Measurements from ENCODE around the gene CCDC124. TPM values are rescaled to one million over a fixed set of nuclear protein-coding genes. Genes with fewer than 3 reads are reported as not detected.

CCDC124 gene
- total RNA-seq, 1 experiment from 2014 or later, result 165 TPM

DNA sequence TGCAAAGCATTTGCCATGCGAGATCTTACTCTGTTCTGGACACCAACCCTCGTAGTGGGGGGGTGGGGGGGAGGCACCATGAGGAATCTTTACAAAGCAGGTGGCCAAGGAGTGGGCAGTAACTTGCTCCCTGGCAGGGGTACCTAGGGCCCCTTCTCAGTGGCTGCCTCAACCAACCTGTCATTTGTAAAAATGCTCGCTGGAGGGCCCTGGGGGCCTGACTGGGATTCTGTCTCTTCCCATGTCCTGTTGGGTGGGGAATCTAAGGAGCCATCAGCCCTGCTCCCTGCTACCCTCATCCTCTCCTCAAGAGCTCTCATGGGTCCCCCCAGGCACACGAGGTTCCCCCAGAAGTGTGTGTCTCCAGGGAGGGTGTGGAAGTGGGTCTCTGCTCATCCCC is 35.5 kb downstream of the CCDC124 start:
- TF ChIP-seq EZH2phosphoT487 (IDR thresholded peaks at IDR 0.05; ENCODE audit: borderline replicate concordance, low read length) (no peak), EZH2 (IDR thresholded peaks at IDR 0.05; ENCODE audit: low read length, unreplicated experiment) (no peak)
- TF ChIP-seq, protein P1, sequence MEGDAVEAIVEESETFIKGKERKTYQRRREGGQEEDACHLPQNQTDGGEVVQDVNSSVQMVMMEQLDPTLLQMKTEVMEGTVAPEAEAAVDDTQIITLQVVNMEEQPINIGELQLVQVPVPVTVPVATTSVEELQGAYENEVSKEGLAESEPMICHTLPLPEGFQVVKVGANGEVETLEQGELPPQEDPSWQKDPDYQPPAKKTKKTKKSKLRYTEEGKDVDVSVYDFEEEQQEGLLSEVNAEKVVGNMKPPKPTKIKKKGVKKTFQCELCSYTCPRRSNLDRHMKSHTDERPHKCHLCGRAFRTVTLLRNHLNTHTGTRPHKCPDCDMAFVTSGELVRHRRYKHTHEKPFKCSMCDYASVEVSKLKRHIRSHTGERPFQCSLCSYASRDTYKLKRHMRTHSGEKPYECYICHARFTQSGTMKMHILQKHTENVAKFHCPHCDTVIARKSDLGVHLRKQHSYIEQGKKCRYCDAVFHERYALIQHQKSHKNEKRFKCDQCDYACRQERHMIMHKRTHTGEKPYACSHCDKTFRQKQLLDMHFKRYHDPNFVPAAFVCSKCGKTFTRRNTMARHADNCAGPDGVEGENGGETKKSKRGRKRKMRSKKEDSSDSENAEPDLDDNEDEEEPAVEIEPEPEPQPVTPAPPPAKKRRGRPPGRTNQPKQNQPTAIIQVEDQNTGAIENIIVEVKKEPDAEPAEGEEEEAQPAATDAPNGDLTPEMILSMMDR (conservative IDR thresholded peaks at IDR 0.05; ENCODE audit: low read depth, low read length), result no peak
- ATAC-seq (no peak), DNase-seq (no peak)
- ChIA-PET CTCF (no interaction called here), POLR2A (ENCODE audit: unreplicated experiment) (interaction anchor here (0.6 kb wide), 1 partner anchor 109 kb away, joined by 8 read pairs; no protein-coding TSS in a partner anchor)
- H2AFZ ChIP-seq (ENCODE audit: low read length), result no peak overlapping the region
- no peak overlapping the region for H3K4me3 ChIP-seq (ENCODE audit: low read length)
- intact Hi-C loops (cut with micrococcal nuclease), result no loop called here
- H3K27me3 ChIP-seq (ENCODE audit: low read length), result no peaks in the 10 kb centered on the region
- H3K36me3 ChIP-seq (ENCODE audit: low read depth, low read length), result no peaks in the 10 kb centered on the region
- no TSS peak for BruUV-seq (replicated peaks)
- H3K27ac ChIP-seq (ENCODE audit: low read length), result no peak overlapping the region
- no peaks in the 10 kb centered on the region for H3K9me2 ChIP-seq (replicated peaks; ENCODE audit: low read length)
- no peaks in the 10 kb centered on the region for H3K9me3 ChIP-seq (ENCODE audit: low read length)
- H4K20me1 ChIP-seq (ENCODE audit: low read length), result no peaks in the 10 kb centered on the region
- no peak overlapping the region for H3K9ac ChIP-seq (ENCODE audit: low read length)
- H3K4me2 ChIP-seq (ENCODE audit: low read length), result no peak overlapping the region
- no peaks in the 10 kb centered on the region for H3K79me2 ChIP-seq (ENCODE audit: low read length)
- H3F3A ChIP-seq (ENCODE audit: low read length, unreplicated experiment), result no peaks in the 10 kb centered on the region
- no peaks in the 10 kb centered on the region for H3K4me1 ChIP-seq (ENCODE audit: insufficient read depth, low read length)

DNA sequence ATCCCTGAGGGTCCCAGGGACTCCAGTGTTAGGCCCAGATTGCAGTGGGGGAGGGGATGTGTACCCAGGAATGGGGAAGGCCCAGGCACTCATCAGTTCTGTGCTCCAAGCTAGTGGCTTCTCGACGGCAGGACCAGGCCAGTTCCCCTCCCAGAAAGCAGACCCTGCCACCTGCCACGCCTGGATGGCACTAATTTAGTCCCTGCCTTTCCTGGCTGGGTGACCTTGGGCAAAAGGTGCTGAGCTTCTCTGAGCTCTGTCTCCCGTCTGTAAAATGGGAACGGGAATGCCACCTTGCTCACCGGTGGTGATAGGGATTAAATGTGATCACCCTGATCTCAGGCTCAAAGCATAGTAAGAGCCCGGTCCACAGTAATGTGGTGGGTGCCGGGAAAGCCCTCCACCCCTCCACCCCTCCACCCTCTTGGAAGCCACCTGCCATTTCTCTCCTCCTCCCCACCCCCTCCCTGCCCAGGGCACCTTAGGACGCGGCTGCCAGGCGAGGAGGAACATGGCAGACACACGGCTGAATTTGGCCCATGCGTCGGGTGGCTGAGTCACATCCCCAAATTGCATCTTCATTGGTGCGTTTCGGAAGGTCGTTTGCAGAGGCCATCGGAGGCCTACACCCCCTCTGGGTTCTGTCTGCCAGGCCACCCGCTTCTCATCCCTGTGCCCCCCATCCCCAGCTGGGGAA is 36.4 kb downstream of the CCDC124 start:
- no peak for ATAC-seq
- CTCF ChIA-PET, result no interaction called here
- POLR2A ChIA-PET (ENCODE audit: unreplicated experiment), result interaction anchor here (0.6 kb wide), 1 partner anchor 110 kb away, joined by 8 read pairs; no protein-coding TSS in a partner anchor

DNA sequence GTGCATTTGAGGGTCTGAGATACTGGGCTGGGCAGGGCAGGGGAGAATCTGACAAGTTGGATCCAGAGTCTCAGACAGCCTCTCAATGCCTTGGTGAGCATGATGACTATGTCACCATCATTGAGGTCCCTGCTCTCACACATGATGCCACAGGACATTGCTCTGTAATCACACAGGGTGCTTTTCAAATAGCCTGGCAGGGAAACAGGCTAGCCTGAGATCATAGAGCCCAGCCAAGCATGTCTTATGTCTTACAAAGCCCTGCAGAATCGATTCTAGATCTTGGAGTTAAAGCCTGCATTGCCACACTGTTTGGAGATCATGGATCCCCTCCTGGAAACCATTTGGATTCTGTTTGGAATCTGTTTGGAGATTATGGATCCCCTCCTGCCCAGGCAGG is 39.4 kb downstream of the CCDC124 start:
- intact Hi-C loops (cut with micrococcal nuclease), result no loop called here
- Histone ChIP-seq H3K4me2 (ENCODE audit: low read length) (no peak overlapping the region), H3K27ac (ENCODE audit: low read length) (no peak overlapping the region), H3K9me3 (ENCODE audit: low read length) (no peaks in the 10 kb centered on the region), H3K79me2 (ENCODE audit: low read length) (no peaks in the 10 kb centered on the region), H3K4me1 (ENCODE audit: insufficient read depth, low read length) (no peaks in the 10 kb centered on the region), H3K9ac (ENCODE audit: low read length) (no peak overlapping the region), H3K4me3 (ENCODE audit: low read length) (no peak overlapping the region), H3K27me3 (ENCODE audit: low read length) (no peaks in the 10 kb centered on the region), H2AFZ (ENCODE audit: low read length) (no peak overlapping the region), H3K36me3 (ENCODE audit: low read depth, low read length) (no peaks in the 10 kb centered on the region), H3F3A (ENCODE audit: low read length, unreplicated experiment) (no peaks in the 10 kb centered on the region), H4K20me1 (ENCODE audit: low read length) (no peaks in the 10 kb centered on the region), H3K9me2 (replicated peaks; ENCODE audit: low read length) (no peaks in the 10 kb centered on the region)
- TF ChIP-seq, protein P1 (conservative IDR thresholded peaks at IDR 0.05; ENCODE audit: low read depth, low read length), result no peak
- TF ChIP-seq EZH2 (IDR thresholded peaks at IDR 0.05; ENCODE audit: low read length, unreplicated experiment) (no peak), EZH2phosphoT487 (IDR thresholded peaks at IDR 0.05; ENCODE audit: borderline replicate concordance, low read length) (no peak)
- no peak for ATAC-seq
- POLR2A ChIA-PET (ENCODE audit: unreplicated experiment), result no interaction called here
- CTCF ChIA-PET, result no interaction called here
- DNase-seq, result no peak
- no TSS peak for BruUV-seq (replicated peaks)

More for the DNA sequence above, 36.4 kb downstream of the CCDC124 start:
- Histone ChIP-seq H3K4me1 (ENCODE audit: insufficient read depth, low read length) (no peaks in the 10 kb centered on the region), H3K36me3 (ENCODE audit: low read depth, low read length) (no peaks in the 10 kb centered on the region), H3K9ac (ENCODE audit: low read length) (no peak overlapping the region), H3F3A (ENCODE audit: low read length, unreplicated experiment) (no peaks in the 10 kb centered on the region), H3K9me2 (replicated peaks; ENCODE audit: low read length) (no peaks in the 10 kb centered on the region), H4K20me1 (ENCODE audit: low read length) (no peaks in the 10 kb centered on the region), H3K27ac (ENCODE audit: low read length) (no peak overlapping the region), H3K79me2 (ENCODE audit: low read length) (no peaks in the 10 kb centered on the region), H2AFZ (ENCODE audit: low read length) (no peak overlapping the region), H3K4me3 (ENCODE audit: low read length) (no peak overlapping the region), H3K9me3 (ENCODE audit: low read length) (no peaks in the 10 kb centered on the region), H3K4me2 (ENCODE audit: low read length) (no peak overlapping the region), H3K27me3 (ENCODE audit: low read length) (no peaks in the 10 kb centered on the region)
- no TSS peak for BruUV-seq (replicated peaks)
- no peak for TF ChIP-seq EZH2phosphoT487 (IDR thresholded peaks at IDR 0.05; ENCODE audit: borderline replicate concordance, low read length)
- TF ChIP-seq, protein P1 (conservative IDR thresholded peaks at IDR 0.05; ENCODE audit: low read depth, low read length), result no peak
- no peak for TF ChIP-seq EZH2 (IDR thresholded peaks at IDR 0.05; ENCODE audit: low read length, unreplicated experiment)
- intact Hi-C loops (cut with micrococcal nuclease), result no loop called here
- no peak for DNase-seq

Measured in PC-3 (cell line).